CD14-positive monocyte (primary cell): ENCODE measurements around the gene ARL17B. TPM values are rescaled to one million over a fixed set of nuclear protein-coding genes. Genes with fewer than 3 reads are reported as not detected.
"Not testable (repeated sequence)": the region's sequence is repeated elsewhere in the genome, so short reads cannot be mapped to it uniquely, and the experiment has no call there.

Experiments used
- DNase-seq, 3 donors: peaks; one replicate each; pipeline ENCODE4 v3.0.0-alpha.2; 2011 to 2022
- H2AFZ ChIP-seq: 2 replicates; pipeline ENCODE4 v1.6.0; 2012; ENCODE audit warnings: mild to moderate bottlenecking, low read depth, low read length, inconsistent platforms; ENCODE audit not compliant: insufficient read depth, poor library complexity, severe bottlenecking
- H3K27ac ChIP-seq, 2 donors: 1 replicate in 1 of 2; 2 replicates in 1 of 2; pipeline ENCODE4 v1.5.1; 2012 to 2013; ENCODE audit warnings: low read length in 2 of 2, control low read depth in 1 of 2, inconsistent platforms in 1 of 2, low read depth in 1 of 2, mild to moderate bottlenecking in 1 of 2
- H3K27me3 ChIP-seq, 2 donors: one replicate each; pipeline versions ENCODE4 v1.6.0 to v1.6.1; 2011 to 2013; ENCODE audit warnings: low read length in 2 of 2; ENCODE audit not compliant: control insufficient read depth in 2 of 2, insufficient read depth in 2 of 2
- H3K36me3 ChIP-seq, 2 donors: replicated peaks in 1 of 2; 1 replicate in 1 of 2; 2 replicates in 1 of 2; pipeline versions ENCODE4 v1.5.1 to v1.6.1; 2012 to 2013; ENCODE audit warnings: low read length in 2 of 2, control low read depth in 1 of 2, inconsistent platforms in 1 of 2, mild to moderate bottlenecking in 1 of 2; ENCODE audit not compliant: insufficient read depth in 2 of 2, control insufficient read depth in 1 of 2
- H3K4me1 ChIP-seq, 2 donors: 1 replicate in 1 of 2; 2 replicates in 1 of 2; pipeline versions ENCODE4 v1.5.1 to v1.6.1; 2012 to 2013; ENCODE audit warnings: low read length in 2 of 2, control low read depth in 1 of 2, inconsistent platforms in 1 of 2, mild to moderate bottlenecking in 1 of 2, moderate library complexity in 1 of 2; ENCODE audit not compliant: insufficient read depth in 2 of 2, control insufficient read depth in 1 of 2
- H3K4me2 ChIP-seq: replicated peaks from 2 replicates; pipeline ENCODE3; 2012; ENCODE audit warnings: low read length, moderate library complexity, mild to moderate bottlenecking; ENCODE audit not compliant: poor library complexity, severe bottlenecking; ENCODE audit errors: extremely low read depth
- H3K4me3 ChIP-seq, 3 experiments: fragments of 200-600 bp in 1 of 3; sonication (generic) in 1 of 3; replicated peaks in 1 of 3; 1 replicate in 2 of 3; 2 replicates in 1 of 3; pipeline ENCODE4 v1.5.1; 2011 to 2013; ENCODE audit warnings: low read length in 3 of 3, mild to moderate bottlenecking in 3 of 3, control low read depth in 2 of 3, low read depth in 2 of 3, inconsistent platforms in 1 of 3, moderate library complexity in 1 of 3
- H3K79me2 ChIP-seq: 2 replicates; pipeline ENCODE4 v1.6.0; 2012; ENCODE audit warnings: mild to moderate bottlenecking, control low read depth, inconsistent platforms, low read length, moderate library complexity; ENCODE audit not compliant: insufficient read depth
- H3K9ac ChIP-seq: 2 replicates; pipeline ENCODE4 v1.6.0; 2017; ENCODE audit warnings: low read length, mild to moderate bottlenecking; ENCODE audit not compliant: insufficient read depth, poor library complexity, severe bottlenecking
- H3K9me3 ChIP-seq, 2 donors: replicated peaks in 1 of 2; 1 replicate in 1 of 2; 2 replicates in 1 of 2; pipeline versions ENCODE4 v1.5.1 to v1.6.1; 2012 to 2013; ENCODE audit warnings: low read length in 2 of 2, control low read depth in 1 of 2; ENCODE audit not compliant: control insufficient read depth in 1 of 2, insufficient read depth in 1 of 2
- H4K20me1 ChIP-seq: 2 replicates; pipeline ENCODE4 v1.6.0; 2012; ENCODE audit warnings: mild to moderate bottlenecking, low read length, control low read depth, moderate library complexity; ENCODE audit not compliant: insufficient read depth
- H3K27ac Mint-ChIP-seq, 7 donors: one replicate each; pipeline ENCODE4 v1.8.0; 2020; ENCODE audit warnings: mild to moderate bottlenecking in 7 of 7, mixed read lengths in 7 of 7, moderate library complexity in 6 of 7, inconsistent platforms in 2 of 7
- H3K27me3 Mint-ChIP-seq, 3 donors: one replicate each; pipeline ENCODE4 v1.8.0; 2021 to 2022; ENCODE audit warnings: low read depth in 3 of 3, mild to moderate bottlenecking in 3 of 3, mixed read lengths in 3 of 3, moderate library complexity in 3 of 3, inconsistent platforms in 1 of 3
- H3K36me3 Mint-ChIP-seq, 2 donors: one replicate each; pipeline ENCODE4 v1.8.0; 2020; ENCODE audit warnings: mixed read lengths in 2 of 2, inconsistent platforms in 1 of 2, mild to moderate bottlenecking in 1 of 2
- H3K4me1 Mint-ChIP-seq: one replicate; pipeline ENCODE4 v1.8.0; 2020; ENCODE audit warnings: mild to moderate bottlenecking, mixed read lengths
- H3K4me3 Mint-ChIP-seq, 2 donors: one replicate each; pipeline ENCODE4 v1.8.0; 2020; ENCODE audit warnings: mild to moderate bottlenecking in 2 of 2, mixed read lengths in 2 of 2, moderate library complexity in 1 of 2
- H3K9me3 Mint-ChIP-seq, 7 donors: one replicate each; pipeline ENCODE4 v1.8.0; 2020 to 2022; ENCODE audit warnings: mixed read lengths in 7 of 7, mild to moderate bottlenecking in 6 of 7, moderate library complexity in 6 of 7, inconsistent platforms in 2 of 7
- WGBS: methylation state at CpG from one replicate; pipeline ENCODE4 v1.1.5; 2013; ENCODE audit warnings: missing lambda C conversion rate; ENCODE audit not compliant: insufficient coverage; 5-methylcytosine and 5-hydroxymethylcytosine counted together
- intact Hi-C, 2 donors: fragments of 100-400 bp; cut with micrococcal nuclease; formaldehyde crosslinking; loops; one replicate each; pipeline versions ENCODE4 v1.15.0 to v1.15.1; 2023
- polyA plus RNA-seq, 3 donors: library from polyadenylated mRNA; depleted of rRNA in 1 of 3; unstranded in 2 of 3; stranded (reverse) in 1 of 3; fragments of 300-500 nt in 2 of 3; fragments of >200 nt in 1 of 3; fragmentation: Illumina TruSeq in 2 of 3; gene quantifications; 1 replicate in 2 of 3; 2 replicates in 1 of 3; pipeline ENCODE4 v1.2.3, GENCODE V29; 2012 to 2021

The ARL17B gene
- polyA plus RNA-seq, 3 donors, result 12.0 to 14.3 (median 13.6) TPM

- H3K36me3 Mint-ChIP-seq, H3K9me3 ChIP-seq, H3K79me2 ChIP-seq, H3K27me3 ChIP-seq, H3K4me3 ChIP-seq, H4K20me1 ChIP-seq, H3K4me3 Mint-ChIP-seq, H3K36me3 ChIP-seq, H3K4me1 ChIP-seq, H3K4me1 Mint-ChIP-seq, H3K4me2 ChIP-seq, H3K9ac ChIP-seq, intact Hi-C loops, H3K9me3 Mint-ChIP-seq, H2AFZ ChIP-seq, H3K27ac Mint-ChIP-seq, DNase-seq, H3K27ac ChIP-seq: not testable (repeated sequence)
- peaks cover 6 to 12% (median 7%) of the 10 kb centered on the region in 3 donors for H3K27me3 Mint-ChIP-seq
- WGBS, result 100% methylated on average over 2 of the region's 3 CpGs
These were observed 112.4 kb downstream of the ARL17B start for GRCh38 chr17:46249153-46249552.

- H3K36me3 Mint-ChIP-seq, H3K4me1 Mint-ChIP-seq, H3K27me3 ChIP-seq, H3K4me2 ChIP-seq, H3K27ac ChIP-seq, H3K79me2 ChIP-seq, H4K20me1 ChIP-seq, H2AFZ ChIP-seq, H3K4me3 Mint-ChIP-seq, H3K4me3 ChIP-seq, intact Hi-C loops, H3K9me3 ChIP-seq, H3K9me3 Mint-ChIP-seq, H3K36me3 ChIP-seq, H3K4me1 ChIP-seq, H3K9ac ChIP-seq: not testable (repeated sequence)
- Mint-ChIP-seq H3K27ac (peak overlapping the region in 2 of 7 donors; percentile 14 to 46), H3K27me3 (peaks cover 6 to 15% (median 8%) of the 10 kb centered on the region in 3 donors)
- DNase-seq, result peak in 1 of 3 donors; percentile 26
- 80% methylated on average over 1 of the region's 14 CpGs for WGBS
These were observed 116.4 kb downstream of the ARL17B start for GRCh38 chr17:46244949-46245768.

- H3K4me1 ChIP-seq, intact Hi-C loops, H3K4me3 Mint-ChIP-seq, H3K4me3 ChIP-seq, H3K4me2 ChIP-seq, H4K20me1 ChIP-seq, H3K36me3 Mint-ChIP-seq, H3K9ac ChIP-seq, H3K79me2 ChIP-seq, H3K4me1 Mint-ChIP-seq, H3K27ac ChIP-seq, H2AFZ ChIP-seq, H3K9me3 ChIP-seq, H3K9me3 Mint-ChIP-seq, H3K27me3 ChIP-seq, DNase-seq, H3K27ac Mint-ChIP-seq, H3K36me3 ChIP-seq: not testable (repeated sequence)
- no CpG with 5 or more reads among the region's 27 CpGs for WGBS
- H3K27me3 Mint-ChIP-seq, result peaks cover 6 to 12% (median 8%) of the 10 kb centered on the region in 3 donors
These were observed 117.1 kb downstream of the ARL17B start for GRCh38 chr17:46244339-46244913.

- H2AFZ ChIP-seq, H3K36me3 Mint-ChIP-seq, H3K27me3 Mint-ChIP-seq, H3K9me3 ChIP-seq, H3K27ac ChIP-seq, H3K9me3 Mint-ChIP-seq, H3K36me3 ChIP-seq, intact Hi-C loops, H3K4me3 Mint-ChIP-seq, H4K20me1 ChIP-seq, H3K4me3 ChIP-seq, H3K27me3 ChIP-seq, H3K9ac ChIP-seq, DNase-seq, H3K4me1 Mint-ChIP-seq, H3K27ac Mint-ChIP-seq, H3K4me2 ChIP-seq, H3K4me1 ChIP-seq, H3K79me2 ChIP-seq: not testable (repeated sequence)
- WGBS, result no CpG with 5 or more reads among the region's 23 CpGs
These were observed 117.6 kb downstream of the ARL17B start for GRCh38 chr17:46243928-46244327.
